ENCODE results near the gene CCDC33. TPM values are rescaled to one million over a fixed set of nuclear protein-coding genes. Genes with fewer than 3 reads are reported as not detected.

The CCDC33 gene
- total and polyA plus RNA-seq, 2 experiments from 2014 or later, result 2.6 to 2.8 TPM

- Histone ChIP-seq H4K20me1 (replicated peaks; ENCODE audit: insufficient read depth) (no peaks in the 10 kb centered on the region), H2AFZ (no peak overlapping the region), H3K9me2 (ENCODE audit: insufficient read depth) (no peaks in the 10 kb centered on the region), H3K27me3 (ENCODE audit: insufficient read depth) (0 out of 2 replicates have a peak, but pooled peaks cover 4% of the 10 kb centered on the region), H3F3A (replicated peaks; ENCODE audit: low read depth) (peaks cover 7% of the 10 kb centered on the region; the same call in 1 of the 2 replicates), H3K4me3 (no peak overlapping the region), H3K36me3 (ENCODE audit: insufficient read depth) (no peaks in the 10 kb centered on the region; the same call in 1 of the 2 replicates), H3K27ac (ENCODE audit: low read depth) (no peak overlapping the region), H3K79me2 (replicated peaks; ENCODE audit: insufficient read depth) (no peaks in the 10 kb centered on the region), H3K4me1 (ENCODE audit: insufficient read depth) (peaks cover 19% of the 10 kb centered on the region; the same call in 1 of the 2 replicates), H3K4me2 (no peak overlapping the region)
- no peak overlapping the region for H3K4me3 Mint-ChIP-seq
- TF ChIP-seq REST (IDR thresholded peaks at IDR 0.05; ENCODE audit: unreplicated experiment), result no peak
- TF ChIP-seq CREB1 (CRISPR knock-in tag; IDR thresholded peaks at IDR 0.05; ENCODE audit: low read depth), result no peak
- TF ChIP-seq NANOG (IDR thresholded peaks at IDR 0.05; ENCODE audit: borderline replicate concordance), result no peak
- no peak for TF ChIP-seq JUNB (IDR thresholded peaks at IDR 0.05; ENCODE audit: unreplicated experiment)
- no peak for TF ChIP-seq POLR2AphosphoS5 (IDR thresholded peaks at IDR 0.05; ENCODE audit: low read depth)
- no peak for TF ChIP-seq ETS1 (IDR thresholded peaks at IDR 0.05)
- no peak for TF ChIP-seq STAT1 (IDR thresholded peaks at IDR 0.05; ENCODE audit: unreplicated experiment)
- TF ChIP-seq ZNF114 (CRISPR knock-in tag; IDR thresholded peaks at IDR 0.05), result no peak
- TF ChIP-seq EZH2 (IDR thresholded peaks at IDR 0.05; ENCODE audit: low read depth, unreplicated experiment), result no peak
- TF ChIP-seq, protein P1, sequence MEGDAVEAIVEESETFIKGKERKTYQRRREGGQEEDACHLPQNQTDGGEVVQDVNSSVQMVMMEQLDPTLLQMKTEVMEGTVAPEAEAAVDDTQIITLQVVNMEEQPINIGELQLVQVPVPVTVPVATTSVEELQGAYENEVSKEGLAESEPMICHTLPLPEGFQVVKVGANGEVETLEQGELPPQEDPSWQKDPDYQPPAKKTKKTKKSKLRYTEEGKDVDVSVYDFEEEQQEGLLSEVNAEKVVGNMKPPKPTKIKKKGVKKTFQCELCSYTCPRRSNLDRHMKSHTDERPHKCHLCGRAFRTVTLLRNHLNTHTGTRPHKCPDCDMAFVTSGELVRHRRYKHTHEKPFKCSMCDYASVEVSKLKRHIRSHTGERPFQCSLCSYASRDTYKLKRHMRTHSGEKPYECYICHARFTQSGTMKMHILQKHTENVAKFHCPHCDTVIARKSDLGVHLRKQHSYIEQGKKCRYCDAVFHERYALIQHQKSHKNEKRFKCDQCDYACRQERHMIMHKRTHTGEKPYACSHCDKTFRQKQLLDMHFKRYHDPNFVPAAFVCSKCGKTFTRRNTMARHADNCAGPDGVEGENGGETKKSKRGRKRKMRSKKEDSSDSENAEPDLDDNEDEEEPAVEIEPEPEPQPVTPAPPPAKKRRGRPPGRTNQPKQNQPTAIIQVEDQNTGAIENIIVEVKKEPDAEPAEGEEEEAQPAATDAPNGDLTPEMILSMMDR (conservative IDR thresholded peaks at IDR 0.05; ENCODE audit: low read depth in 2 of 2), result no peak
- TF ChIP-seq ZNF331 (CRISPR knock-in tag; IDR thresholded peaks at IDR 0.05; ENCODE audit: low read depth), result no peak
- no peak for TF ChIP-seq EZH2phosphoT487 (IDR thresholded peaks at IDR 0.05; ENCODE audit: unreplicated experiment)
- TF ChIP-seq, protein P2, sequence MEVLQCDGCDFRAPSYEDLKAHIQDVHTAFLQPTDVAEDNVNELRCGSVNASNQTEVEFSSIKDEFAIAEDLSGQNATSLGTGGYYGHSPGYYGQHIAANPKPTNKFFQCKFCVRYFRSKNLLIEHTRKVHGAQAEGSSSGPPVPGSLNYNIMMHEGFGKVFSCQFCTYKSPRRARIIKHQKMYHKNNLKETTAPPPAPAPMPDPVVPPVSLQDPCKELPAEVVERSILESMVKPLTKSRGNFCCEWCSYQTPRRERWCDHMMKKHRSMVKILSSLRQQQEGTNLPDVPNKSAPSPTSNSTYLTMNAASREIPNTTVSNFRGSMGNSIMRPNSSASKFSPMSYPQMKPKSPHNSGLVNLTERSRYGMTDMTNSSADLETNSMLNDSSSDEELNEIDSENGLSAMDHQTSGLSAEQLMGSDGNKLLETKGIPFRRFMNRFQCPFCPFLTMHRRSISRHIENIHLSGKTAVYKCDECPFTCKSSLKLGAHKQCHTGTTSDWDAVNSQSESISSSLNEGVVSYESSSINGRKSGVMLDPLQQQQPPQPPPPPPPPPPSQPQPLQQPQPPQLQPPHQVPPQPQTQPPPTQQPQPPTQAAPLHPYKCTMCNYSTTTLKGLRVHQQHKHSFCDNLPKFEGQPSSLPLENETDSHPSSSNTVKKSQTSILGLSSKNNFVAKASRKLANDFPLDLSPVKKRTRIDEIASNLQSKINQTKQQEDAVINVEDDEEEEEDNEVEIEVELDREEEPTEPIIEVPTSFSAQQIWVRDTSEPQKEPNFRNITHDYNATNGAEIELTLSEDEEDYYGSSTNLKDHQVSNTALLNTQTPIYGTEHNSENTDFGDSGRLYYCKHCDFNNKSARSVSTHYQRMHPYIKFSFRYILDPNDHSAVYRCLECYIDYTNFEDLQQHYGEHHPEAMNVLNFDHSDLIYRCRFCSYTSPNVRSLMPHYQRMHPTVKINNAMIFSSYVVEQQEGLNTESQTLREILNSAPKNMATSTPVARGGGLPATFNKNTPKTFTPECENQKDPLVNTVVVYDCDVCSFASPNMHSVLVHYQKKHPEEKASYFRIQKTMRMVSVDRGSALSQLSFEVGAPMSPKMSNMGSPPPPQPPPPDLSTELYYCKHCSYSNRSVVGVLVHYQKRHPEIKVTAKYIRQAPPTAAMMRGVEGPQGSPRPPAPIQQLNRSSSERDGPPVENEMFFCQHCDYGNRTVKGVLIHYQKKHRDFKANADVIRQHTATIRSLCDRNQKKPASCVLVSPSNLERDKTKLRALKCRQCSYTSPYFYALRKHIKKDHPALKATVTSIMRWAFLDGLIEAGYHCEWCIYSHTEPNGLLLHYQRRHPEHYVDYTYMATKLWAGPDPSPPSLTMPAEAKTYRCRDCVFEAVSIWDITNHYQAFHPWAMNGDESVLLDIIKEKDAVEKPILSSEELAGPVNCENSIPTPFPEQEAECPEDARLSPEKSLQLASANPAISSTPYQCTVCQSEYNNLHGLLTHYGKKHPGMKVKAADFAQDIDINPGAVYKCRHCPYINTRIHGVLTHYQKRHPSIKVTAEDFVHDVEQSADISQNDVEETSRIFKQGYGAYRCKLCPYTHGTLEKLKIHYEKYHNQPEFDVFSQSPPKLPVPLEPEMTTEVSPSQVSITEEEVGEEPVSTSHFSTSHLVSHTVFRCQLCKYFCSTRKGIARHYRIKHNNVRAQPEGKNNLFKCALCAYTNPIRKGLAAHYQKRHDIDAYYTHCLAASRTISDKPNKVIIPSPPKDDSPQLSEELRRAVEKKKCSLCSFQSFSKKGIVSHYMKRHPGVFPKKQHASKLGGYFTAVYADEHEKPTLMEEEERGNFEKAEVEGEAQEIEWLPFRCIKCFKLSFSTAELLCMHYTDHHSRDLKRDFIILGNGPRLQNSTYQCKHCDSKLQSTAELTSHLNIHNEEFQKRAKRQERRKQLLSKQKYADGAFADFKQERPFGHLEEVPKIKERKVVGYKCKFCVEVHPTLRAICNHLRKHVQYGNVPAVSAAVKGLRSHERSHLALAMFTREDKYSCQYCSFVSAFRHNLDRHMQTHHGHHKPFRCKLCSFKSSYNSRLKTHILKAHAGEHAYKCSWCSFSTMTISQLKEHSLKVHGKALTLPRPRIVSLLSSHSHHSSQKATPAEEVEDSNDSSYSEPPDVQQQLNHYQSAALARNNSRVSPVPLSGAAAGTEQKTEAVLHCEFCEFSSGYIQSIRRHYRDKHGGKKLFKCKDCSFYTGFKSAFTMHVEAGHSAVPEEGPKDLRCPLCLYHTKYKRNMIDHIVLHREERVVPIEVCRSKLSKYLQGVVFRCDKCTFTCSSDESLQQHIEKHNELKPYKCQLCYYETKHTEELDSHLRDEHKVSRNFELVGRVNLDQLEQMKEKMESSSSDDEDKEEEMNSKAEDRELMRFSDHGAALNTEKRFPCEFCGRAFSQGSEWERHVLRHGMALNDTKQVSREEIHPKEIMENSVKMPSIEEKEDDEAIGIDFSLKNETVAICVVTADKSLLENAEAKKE (CRISPR knock-in tag; IDR thresholded peaks at IDR 0.05), result no peak
- no peak for DNase-seq (ENCODE audit: low spot score)
- H3K27me3 Mint-ChIP-seq (ENCODE audit: insufficient read depth, low read depth, poor library complexity), result peaks cover 16% of the 10 kb centered on the region
- peaks cover 30% of the 10 kb centered on the region for H3K4me1 Mint-ChIP-seq
- no peak for ATAC-seq
- H3K9me3 Mint-ChIP-seq, result no peaks in the 10 kb centered on the region
- no peak overlapping the region for H3K27ac Mint-ChIP-seq
- H3K36me3 Mint-ChIP-seq (ENCODE audit: low read depth), result no peaks in the 10 kb centered on the region; the same call in 2 of the 3 replicates
Observed at GRCh38 chr15:74197176-74197965, 38.8 kb upstream of the CCDC33 start.

Data from GM23338 (cell line).